SK-N-SH treated with all-trans-retinoic acid at 6 μM for 48 hours (cell line): ENCODE data around the gene PPP1R16B.
"Not testable (repeated sequence)": the region's sequence is repeated elsewhere in the genome, so short reads cannot be mapped to it uniquely, and the experiment has no call there.

Experiments used
- ATAC-seq: fragments of 200-7000 bp; cut with Tn5 transposase; 3 replicates; pipeline ENCODE4 v1.9.1; 2020; ENCODE audit warnings: mild to moderate bottlenecking, moderate library complexity
- ARNTL ChIP-seq: fragments of 450-650 bp; formaldehyde crosslinking; IDR thresholded peaks from 2 replicates; pipeline ENCODE4 v1.5.0; 2020; ENCODE audit warnings: low read depth, mild to moderate bottlenecking, moderate library complexity, borderline replicate concordance
- BACH2 ChIP-seq: fragments of 250-450 bp; sonication (Bioruptor Pico); IDR thresholded peaks from 2 replicates; pipeline ENCODE4 v1.9.0; 2021; ENCODE audit warnings: mild to moderate bottlenecking, borderline replicate concordance
- CREB5 ChIP-seq: fragments of 250-450 bp; sonication (Bioruptor Pico); IDR thresholded peaks from 2 replicates; pipeline ENCODE4 v1.5.1; 2020; ENCODE audit warnings: low read depth, mild to moderate bottlenecking, moderate library complexity
- CSDC2 ChIP-seq: fragments of 250-450 bp; sonication (Bioruptor Pico); IDR thresholded peaks from 2 replicates; pipeline ENCODE4 v1.5.0; 2020; ENCODE audit warnings: mild to moderate bottlenecking, moderate library complexity
- CSRNP3 ChIP-seq: fragments of 250-450 bp; sonication (Bioruptor Pico); IDR thresholded peaks from 2 replicates; pipeline ENCODE4 v1.5.1; 2021; ENCODE audit warnings: mild to moderate bottlenecking, moderate library complexity
- ESRRG ChIP-seq: fragments of 250-450 bp; sonication (Bioruptor Pico); IDR thresholded peaks from 2 replicates; pipeline ENCODE4 v1.6.1; 2021; ENCODE audit warnings: mild to moderate bottlenecking
- GLIS3 ChIP-seq: fragments of 250-450 bp; sonication (Bioruptor Pico); IDR thresholded peaks from 2 replicates; pipeline ENCODE4 v1.5.0; 2020; ENCODE audit warnings: mild to moderate bottlenecking, moderate library complexity
- ISL1 ChIP-seq: fragments of 250-450 bp; sonication (Bioruptor Pico); IDR thresholded peaks from 2 replicates; pipeline ENCODE4 v2.1.2; 2022; ENCODE audit warnings: mild to moderate bottlenecking, moderate library complexity
- OSR1 ChIP-seq: fragments of 250-450 bp; sonication (Bioruptor Pico); IDR thresholded peaks from 2 replicates; pipeline ENCODE4 v1.8.0; 2022; ENCODE audit warnings: moderate library complexity, mild to moderate bottlenecking, inconsistent platforms
- PATZ1 ChIP-seq: fragments of 250-450 bp; sonication (Bioruptor Pico); IDR thresholded peaks from 2 replicates; pipeline ENCODE4 v1.8.0; 2020; ENCODE audit warnings: mild to moderate bottlenecking, moderate library complexity, borderline replicate concordance
- POU6F1 ChIP-seq: fragments of 250-450 bp; sonication (Bioruptor Pico); IDR thresholded peaks from 2 replicates; pipeline ENCODE4 v1.8.0; 2021; ENCODE audit warnings: low read depth, mild to moderate bottlenecking, moderate library complexity, borderline replicate concordance
- PPARA ChIP-seq: fragments of 250-450 bp; sonication (Bioruptor Pico); IDR thresholded peaks from 2 replicates; pipeline ENCODE4 v1.5.0; 2020; ENCODE audit warnings: mild to moderate bottlenecking, borderline replicate concordance
- SNAI2 ChIP-seq: fragments of 250-450 bp; sonication (Bioruptor Pico); IDR thresholded peaks from 2 replicates; pipeline ENCODE4 v1.5.0; 2020; ENCODE audit warnings: mild to moderate bottlenecking, moderate library complexity
- TCF4 ChIP-seq: fragments of 250-450 bp; sonication (Bioruptor Pico); IDR thresholded peaks from 2 replicates; pipeline ENCODE4 v1.8.0; 2021; ENCODE audit warnings: mild to moderate bottlenecking, moderate library complexity, borderline replicate concordance
- TOX ChIP-seq: fragments of 250-450 bp; sonication (Bioruptor Pico); IDR thresholded peaks from 2 replicates; pipeline ENCODE4 v1.8.0; 2021; ENCODE audit warnings: mild to moderate bottlenecking, moderate library complexity, borderline replicate concordance
- TSHZ2 ChIP-seq: fragments of 250-450 bp; sonication (Bioruptor Pico); IDR thresholded peaks from 2 replicates; pipeline ENCODE4 v1.5.0; 2020; ENCODE audit warnings: mild to moderate bottlenecking, moderate library complexity
- ZC3H10 ChIP-seq: fragments of 250-450 bp; sonication (Bioruptor Pico); IDR thresholded peaks from 2 replicates; pipeline ENCODE4 v1.5.1; 2021; ENCODE audit warnings: mild to moderate bottlenecking, moderate library complexity
- ZFP3 ChIP-seq: fragments of 250-450 bp; sonication (Bioruptor Pico); IDR thresholded peaks from 2 replicates; pipeline ENCODE4 v1.5.0; 2020; ENCODE audit warnings: mild to moderate bottlenecking, moderate library complexity
- ZFP30 ChIP-seq: fragments of 450-650 bp; formaldehyde crosslinking; IDR thresholded peaks from 2 replicates; pipeline ENCODE4 v1.5.0; 2022; ENCODE audit warnings: mild to moderate bottlenecking, moderate library complexity
- ZNF565 ChIP-seq: fragments of 450-650 bp; formaldehyde crosslinking; conservative IDR thresholded peaks from 2 replicates; pipeline ENCODE4 v1.5.0; 2020; ENCODE audit warnings: low read depth, mild to moderate bottlenecking, moderate library complexity
- ZNF70 ChIP-seq: fragments of 450-650 bp; formaldehyde crosslinking; IDR thresholded peaks from 2 replicates; pipeline ENCODE4 v1.5.0; 2020; ENCODE audit warnings: mild to moderate bottlenecking, moderate library complexity
- ZNF8 ChIP-seq: fragments of 450-650 bp; formaldehyde crosslinking; IDR thresholded peaks from 2 replicates; pipeline ENCODE4 v1.5.0; 2020; ENCODE audit warnings: mild to moderate bottlenecking, moderate library complexity

PPP1R16B gene

GRCh38 chr20:38790200-38791053 lies 15.1 kb upstream of the PPP1R16B start:
- ATAC-seq, result peak; percentile 78
- TF ChIP-seq PPARA (CRISPR knock-in tag) (no peak), ZNF8 (CRISPR knock-in tag) (no peak), ZC3H10 (CRISPR knock-in tag) (no peak), TOX (CRISPR knock-in tag) (no peak)
- TF ChIP-seq, all 23 proteins: peak for 0

GRCh38 chr20:38791291-38791690 lies 14.2 kb upstream of the PPP1R16B start:
- no peak for TF ChIP-seq ISL1 (CRISPR knock-in tag)
- TF ChIP-seq ESRRG, result no peak
- TF ChIP-seq GLIS3 (CRISPR knock-in tag), result no peak
- no peak for TF ChIP-seq OSR1 (CRISPR knock-in tag)
- TF ChIP-seq ZNF8 (CRISPR knock-in tag), result no peak
- no peak for ATAC-seq

- TF ChIP-seq CREB5 (CRISPR knock-in tag) (no peak), OSR1 (CRISPR knock-in tag) (no peak), ZNF8 (CRISPR knock-in tag) (no peak), CSRNP3 (CRISPR knock-in tag) (no peak), CSDC2 (CRISPR knock-in tag) (no peak), ARNTL (CRISPR knock-in tag) (no peak), ZFP3 (no peak), TOX (CRISPR knock-in tag) (no peak), SNAI2 (CRISPR knock-in tag) (no peak), ZNF565 (CRISPR knock-in tag) (no peak), PATZ1 (CRISPR knock-in tag) (no peak), ZNF70 (no peak), ZFP30 (CRISPR knock-in tag) (no peak), BACH2 (CRISPR knock-in tag) (no peak), GLIS3 (CRISPR knock-in tag) (no peak), TCF4 (no peak), ZC3H10 (CRISPR knock-in tag) (no peak)
- TF ChIP-seq, all 23 proteins: peak for 0
- ATAC-seq, result no peak
Measured at GRCh38 chr20:38791940-38792339, 13.6 kb upstream of the PPP1R16B start.

- ATAC-seq, result not testable (repeated sequence)
Measured at GRCh38 chr20:38794057-38794456, 11.4 kb upstream of the PPP1R16B start.

GRCh38 chr20:38798266-38798665 lies 7.2 kb upstream of the PPP1R16B start:
- no peak for ATAC-seq
- TF ChIP-seq CREB5 (CRISPR knock-in tag), result no peak
- TF ChIP-seq ZC3H10 (CRISPR knock-in tag), result no peak
- TF ChIP-seq TSHZ2 (CRISPR knock-in tag), result no peak
- no peak for TF ChIP-seq POU6F1 (CRISPR knock-in tag)
- TF ChIP-seq ARNTL (CRISPR knock-in tag), result no peak
- no peak for TF ChIP-seq BACH2 (CRISPR knock-in tag)
- no peak for TF ChIP-seq ZFP30 (CRISPR knock-in tag)
- TF ChIP-seq SNAI2 (CRISPR knock-in tag), result no peak
- no peak for TF ChIP-seq OSR1 (CRISPR knock-in tag)
- TF ChIP-seq GLIS3 (CRISPR knock-in tag), result no peak
- TF ChIP-seq ZFP3, result no peak
- no peak for TF ChIP-seq TCF4
